Coronary artery (tissue), 2 donors: ENCODE measurements around the gene RAD51C.

Source experiments
- DNase-seq: peaks from one replicate; pipeline ENCODE4 v3.0.0-alpha.2; 2017; ENCODE audit warnings: low spot score
- H3K27ac ChIP-seq, 2 donors: fragments of 200-600 bp; sonication (generic); one replicate each; pipeline ENCODE4 v1.5.1; 2016 to 2019
- H3K4me3 ChIP-seq: fragments of 200-600 bp; sonication (generic); 2 replicates; pipeline ENCODE4 v1.5.1; 2016; ENCODE audit warnings: mild to moderate bottlenecking, moderate library complexity
- TF ChIP-seq, protein P1 (sequence below): fragments of 200-600 bp; sonication (generic); IDR thresholded peaks from one replicate; pipeline ENCODE4 v1.5.1; 2019; ENCODE audit warnings: antibody characterized with exemption

The RAD51C gene

GRCh38 chr17:58661499-58661898, 30.9 kb upstream of the RAD51C start:
- DNase-seq: no peak
- Histone ChIP-seq H3K4me3 (no peak overlapping the region), H3K27ac (no peak overlapping the region)
- TF ChIP-seq, protein P1, sequence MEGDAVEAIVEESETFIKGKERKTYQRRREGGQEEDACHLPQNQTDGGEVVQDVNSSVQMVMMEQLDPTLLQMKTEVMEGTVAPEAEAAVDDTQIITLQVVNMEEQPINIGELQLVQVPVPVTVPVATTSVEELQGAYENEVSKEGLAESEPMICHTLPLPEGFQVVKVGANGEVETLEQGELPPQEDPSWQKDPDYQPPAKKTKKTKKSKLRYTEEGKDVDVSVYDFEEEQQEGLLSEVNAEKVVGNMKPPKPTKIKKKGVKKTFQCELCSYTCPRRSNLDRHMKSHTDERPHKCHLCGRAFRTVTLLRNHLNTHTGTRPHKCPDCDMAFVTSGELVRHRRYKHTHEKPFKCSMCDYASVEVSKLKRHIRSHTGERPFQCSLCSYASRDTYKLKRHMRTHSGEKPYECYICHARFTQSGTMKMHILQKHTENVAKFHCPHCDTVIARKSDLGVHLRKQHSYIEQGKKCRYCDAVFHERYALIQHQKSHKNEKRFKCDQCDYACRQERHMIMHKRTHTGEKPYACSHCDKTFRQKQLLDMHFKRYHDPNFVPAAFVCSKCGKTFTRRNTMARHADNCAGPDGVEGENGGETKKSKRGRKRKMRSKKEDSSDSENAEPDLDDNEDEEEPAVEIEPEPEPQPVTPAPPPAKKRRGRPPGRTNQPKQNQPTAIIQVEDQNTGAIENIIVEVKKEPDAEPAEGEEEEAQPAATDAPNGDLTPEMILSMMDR: no peak

GRCh38 chr17:58664302-58664701, 28.1 kb upstream of the RAD51C start:
- no peak overlapping the region for H3K4me3 ChIP-seq
- DNase-seq: no peak
- no peak overlapping the region for H3K27ac ChIP-seq
- TF ChIP-seq, protein P1: no peak

DNA sequence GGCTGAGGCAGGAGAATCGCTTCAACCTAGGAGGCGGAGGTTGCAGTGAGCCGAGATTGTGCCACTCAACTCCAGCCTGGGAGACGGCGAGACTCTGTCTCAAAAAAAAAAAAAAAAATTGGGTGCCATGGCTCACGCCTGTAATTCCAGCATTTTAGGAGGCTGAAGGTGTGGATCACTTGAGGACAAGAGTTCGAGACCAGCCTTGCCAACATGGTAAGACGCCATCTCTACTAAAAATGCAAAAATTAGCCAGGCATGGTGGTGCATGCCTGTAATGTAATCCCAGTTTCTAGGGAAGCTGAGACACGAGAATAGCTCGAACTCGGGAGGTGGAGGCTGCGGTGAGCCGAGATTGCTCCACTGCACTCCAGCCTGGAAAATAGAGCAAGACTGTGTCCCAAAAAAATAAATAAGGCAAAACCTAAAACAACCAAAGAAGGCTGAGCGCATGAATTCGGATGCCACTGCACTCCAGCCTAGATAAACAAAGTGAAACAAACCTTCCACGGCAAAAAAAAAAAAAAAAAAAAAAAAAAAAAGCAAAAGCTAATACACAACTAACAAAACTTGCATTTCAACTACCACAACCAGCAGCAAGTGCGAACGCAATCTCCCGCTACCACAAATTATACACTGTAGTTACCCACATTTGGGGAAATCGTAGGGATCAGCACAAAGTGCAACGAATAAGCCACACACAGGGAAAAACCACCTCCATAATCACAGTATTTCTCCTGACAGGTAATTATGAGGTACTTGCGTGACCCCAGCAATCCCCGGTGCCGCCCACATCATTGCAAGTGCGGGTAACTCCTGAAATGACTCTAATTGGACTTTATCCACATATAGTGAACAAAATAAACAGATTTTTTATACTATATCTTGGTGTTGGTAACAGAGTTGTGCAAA, 26.2 kb upstream of the RAD51C start:
- peak overlapping the region in 1 of 2 donors; percentile 67 for H3K27ac ChIP-seq
- H3K4me3 ChIP-seq: peak overlapping the region; percentile 30
- DNase-seq: no peak
- TF ChIP-seq, protein P1: no peak

DNA sequence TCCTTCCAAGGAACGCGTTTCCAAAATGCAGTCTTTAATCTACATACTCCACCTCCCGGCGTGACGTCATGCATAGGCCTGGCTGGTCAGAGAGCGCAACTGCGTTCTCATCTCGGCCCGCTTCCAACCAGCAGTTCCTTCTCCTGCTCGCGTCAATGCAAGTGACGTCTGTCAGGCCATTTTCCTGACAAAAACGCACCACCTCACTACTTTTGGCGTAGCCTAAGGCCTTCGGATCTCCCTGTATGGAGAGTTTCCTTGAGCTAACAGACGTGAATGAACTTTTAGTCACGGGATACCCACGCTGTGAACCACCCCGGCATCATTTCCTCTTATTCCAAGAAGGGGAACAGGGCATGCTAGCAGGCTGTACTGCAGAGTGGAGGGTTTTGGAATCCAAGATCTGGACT, 25.5 kb upstream of the RAD51C start:
- TF ChIP-seq, protein P1: no peak
- H3K27ac ChIP-seq: peak overlapping the region in 1 of 2 donors; percentile 67
- peak overlapping the region; percentile 30 for H3K4me3 ChIP-seq
- peak; percentile 76 for DNase-seq

DNA sequence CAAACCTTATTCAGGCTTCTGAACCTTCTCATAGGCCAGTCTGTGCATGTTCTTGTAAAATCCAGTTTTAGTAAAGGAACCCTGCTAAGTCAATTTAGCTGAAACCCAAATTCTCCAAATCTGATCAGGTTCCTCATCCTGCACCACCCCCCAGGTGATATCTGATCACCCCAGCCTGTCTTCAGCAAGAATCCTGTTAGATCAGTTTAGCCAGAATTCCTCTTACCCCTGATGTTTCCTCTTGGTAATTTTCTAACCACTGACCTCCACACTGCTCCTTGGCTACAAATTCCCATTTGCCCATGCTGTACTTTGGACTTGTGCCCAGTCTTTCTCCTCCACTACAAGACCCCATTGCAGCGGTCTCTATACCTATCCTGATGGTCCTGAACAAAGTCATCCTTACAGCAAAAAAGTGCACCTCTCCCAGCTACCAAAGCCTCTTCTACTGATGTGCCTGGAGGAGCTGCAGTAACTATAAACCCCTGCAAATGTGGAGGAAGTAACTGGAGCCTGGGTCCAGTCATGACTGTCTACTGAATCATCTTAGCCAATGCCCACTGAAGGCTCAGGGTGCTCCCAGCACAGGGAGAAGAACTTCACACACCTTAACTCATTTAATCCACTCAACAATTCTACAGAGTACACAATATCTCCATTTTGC, 24.3 kb upstream of the RAD51C start:
- no peak for DNase-seq
- Histone ChIP-seq H3K4me3 (no peak overlapping the region), H3K27ac (no peak overlapping the region)
- TF ChIP-seq, protein P1: no peak

GRCh38 chr17:58668598-58668935, 23.8 kb upstream of the RAD51C start:
- Histone ChIP-seq H3K4me3 (no peak overlapping the region), H3K27ac (no peak overlapping the region)
- DNase-seq: no peak
- TF ChIP-seq, protein P1: no peak
